ENCODE results near the gene IFFO2. TPM values are rescaled to one million over a fixed set of nuclear protein-coding genes. Genes with fewer than 3 reads are reported as not detected.

Gene IFFO2
- total and polyA plus RNA-seq, 7 donors = 1.2 to 35.0 (median 8.6) TPM

DNA sequence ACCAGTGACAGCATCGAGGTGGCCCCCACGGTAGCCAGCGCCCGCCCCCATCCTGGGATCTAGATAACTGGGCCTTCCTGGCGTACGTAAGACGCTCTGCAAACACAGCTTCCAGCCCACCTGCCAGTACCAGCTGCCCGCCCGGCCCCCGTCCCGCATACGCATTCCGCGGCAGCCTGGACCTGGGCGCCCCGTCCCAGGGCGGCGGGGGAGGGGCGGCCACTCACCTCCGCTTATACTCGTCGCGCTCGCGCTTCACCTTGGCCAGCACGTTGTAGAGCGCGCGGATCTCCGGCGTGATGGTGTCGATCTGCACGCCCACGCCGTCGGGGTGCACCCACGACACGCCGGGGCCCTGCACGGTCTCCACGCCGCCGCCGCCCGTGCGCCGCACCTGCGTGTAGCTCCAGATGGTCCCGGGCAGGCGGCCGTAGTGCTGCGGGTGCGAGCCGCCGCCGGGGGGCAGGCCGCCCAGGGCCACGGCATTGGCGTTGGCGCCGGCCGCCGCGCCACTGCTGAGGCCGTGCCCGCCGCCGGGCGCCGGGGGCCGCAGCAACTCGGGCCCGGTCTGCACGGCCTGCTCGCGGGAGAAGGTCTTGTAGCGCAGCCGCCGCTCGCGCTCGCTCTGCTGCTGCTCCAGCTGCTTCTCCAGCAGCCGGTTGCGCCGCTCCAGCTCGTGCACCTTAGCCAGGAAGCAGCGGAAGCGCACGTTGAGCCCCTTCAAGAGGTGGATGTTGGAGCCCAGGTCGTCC is 859 bp downstream of the IFFO2 start:
- DNase-seq = no peak
- H3K4me1 ChIP-seq = peaks cover 0 to 57% (median 46%) of the 10 kb centered on the region in 4 donors
- intact Hi-C loops (cut with DNase I) = loop anchor here (2.0 kb wide), 1 partner anchor 55 kb away; no protein-coding TSS in a partner anchor

DNA sequence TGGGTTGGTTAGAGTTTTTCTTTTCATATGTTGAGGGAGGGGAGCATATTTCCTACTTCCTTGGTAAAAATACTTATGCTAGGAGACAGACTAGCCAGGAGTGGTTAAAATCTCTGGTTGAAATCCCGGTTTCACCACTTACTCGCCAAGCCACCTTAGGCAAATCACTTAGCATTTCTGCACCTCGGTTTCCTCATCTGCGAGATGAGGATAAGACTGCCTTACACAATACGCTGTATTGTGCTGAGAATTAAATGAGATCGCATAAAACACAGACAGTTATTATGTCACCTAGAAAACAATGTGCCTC is 1.4 kb downstream of the IFFO2 start:
- intact Hi-C loops (cut with DNase I) = no loop called here
- Histone ChIP-seq H3K4me1 (peaks cover 0 to 63% (median 51%) of the 10 kb centered on the region in 4 donors), H3K27ac (peak overlapping the region; percentile 92 to 95 (median 94))

More for the DNA sequence above, 859 bp downstream of the IFFO2 start:
- Histone ChIP-seq H3K27me3 (no peaks in the 10 kb centered on the region), H3K36me3 (no peaks in the 10 kb centered on the region), H3K9me3 (no peaks in the 10 kb centered on the region), H3K4me3 (peak overlapping the region; percentile 58 to 88 (median 76)), H3K27ac (peak overlapping the region; percentile 92 to 95 (median 94))
- peak in 1 of 4 donors; percentile 3 for TF ChIP-seq POLR2AphosphoS5 (IDR thresholded peaks at IDR 0.05)
- no peak for TF ChIP-seq POLR2A (IDR thresholded peaks at IDR 0.05)
- WGBS, 2 donors = 1% methylated on average over 90 of the region's 90 CpGs

DNA sequence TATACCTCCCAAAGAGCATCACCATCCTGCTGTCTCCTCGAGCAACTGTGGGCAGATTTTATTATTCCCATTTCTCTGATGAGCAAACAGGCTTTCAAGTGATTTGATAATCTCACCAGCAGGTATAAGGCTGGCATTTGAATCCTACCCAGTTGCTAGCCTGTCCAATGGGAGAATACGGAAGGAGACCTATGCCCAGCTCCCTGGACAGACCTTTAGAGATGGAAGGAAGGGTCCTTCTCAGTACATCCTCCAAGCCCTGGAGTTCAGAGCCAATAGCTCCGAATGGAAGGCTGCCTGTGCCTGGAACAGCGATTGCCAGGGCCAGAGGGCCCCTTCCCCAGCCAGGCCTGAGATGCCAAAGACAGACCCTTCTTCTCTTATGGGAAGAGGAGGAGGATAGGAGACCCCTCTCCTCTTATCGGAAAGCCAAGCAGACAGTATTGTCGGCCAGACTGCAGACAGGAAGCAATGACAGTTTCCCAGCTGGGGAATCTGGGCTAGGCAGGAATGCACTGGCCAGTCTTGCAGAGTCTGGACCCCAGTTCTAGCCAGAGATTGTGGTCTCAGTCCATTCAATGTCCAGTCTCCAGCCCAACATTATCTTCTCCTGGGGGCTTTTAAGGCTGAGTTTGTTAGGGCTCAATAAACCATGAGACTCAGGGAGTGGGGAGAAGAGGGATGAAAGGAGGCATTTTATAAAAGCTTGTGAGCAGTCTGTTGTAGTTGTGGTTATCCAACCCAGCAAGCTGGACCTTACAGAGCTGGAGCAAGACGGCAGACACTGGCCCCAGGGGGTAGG is 2.0 kb downstream of the IFFO2 start:
- WGBS, 2 donors = 23 to 54% methylated on average over 7 of the region's 7 CpGs
- Histone ChIP-seq H3K4me3 (peak overlapping the region; percentile 58 to 88 (median 76)), H3K36me3 (no peaks in the 10 kb centered on the region), H3K9me3 (no peaks in the 10 kb centered on the region), H3K27me3 (no peaks in the 10 kb centered on the region), H3K27ac (peak overlapping the region; percentile 92 to 95 (median 94)), H3K4me1 (peaks cover 0 to 69% (median 58%) of the 10 kb centered on the region in 4 donors)
- TF ChIP-seq EP300 (IDR thresholded peaks at IDR 0.05) (no peak), POLR2A (IDR thresholded peaks at IDR 0.05) (no peak), POLR2AphosphoS5 (IDR thresholded peaks at IDR 0.05) (peak in 1 of 4 donors; percentile 20)
- DNase-seq = no peak
- intact Hi-C loops (cut with DNase I) = loop anchor here (5.0 kb wide), 1 partner anchor 42 kb away; no protein-coding TSS in a partner anchor

More for the DNA sequence above, 1.4 kb downstream of the IFFO2 start:
- DNase-seq = no peak
- TF ChIP-seq POLR2A (IDR thresholded peaks at IDR 0.05) = no peak
- TF ChIP-seq EP300 (IDR thresholded peaks at IDR 0.05) = no peak
- TF ChIP-seq CTCF (IDR thresholded peaks at IDR 0.05) = no peak
- TF ChIP-seq POLR2AphosphoS5 (IDR thresholded peaks at IDR 0.05) = no peak
- WGBS, 2 donors = 7 to 34% methylated on average over 6 of the region's 6 CpGs
- Histone ChIP-seq H3K4me3 (peak overlapping the region; percentile 58 to 88 (median 76)), H3K9me3 (no peaks in the 10 kb centered on the region), H3K36me3 (no peaks in the 10 kb centered on the region), H3K27me3 (no peaks in the 10 kb centered on the region)

- Histone ChIP-seq H3K27me3 (no peaks in the 10 kb centered on the region), H3K9me3 (no peaks in the 10 kb centered on the region), H3K36me3 (no peaks in the 10 kb centered on the region), H3K4me1 (peaks cover 0 to 76% (median 64%) of the 10 kb centered on the region in 4 donors), H3K27ac (peak overlapping the region; percentile 92 to 95 (median 94)), H3K4me3 (peak overlapping the region in 2 of 4 donors; percentile 73 to 88)
- intact Hi-C loops (cut with DNase I) = loop anchor here (5.0 kb wide), 1 partner anchor 41 kb away; no protein-coding TSS in a partner anchor
- DNase-seq = no peak
- TF ChIP-seq POLR2AphosphoS5 (IDR thresholded peaks at IDR 0.05) (no peak), EP300 (IDR thresholded peaks at IDR 0.05) (no peak), CTCF (IDR thresholded peaks at IDR 0.05) (no peak), POLR2A (IDR thresholded peaks at IDR 0.05) (no peak)
- WGBS, 2 donors = 47 to 86% methylated on average over 11 of the region's 11 CpGs
Observed at GRCh38 chr1:18953731-18954231, 2.7 kb downstream of the IFFO2 start.

- H3K36me3 ChIP-seq = no peaks in the 10 kb centered on the region
- H3K9me3 ChIP-seq = no peaks in the 10 kb centered on the region
- no peak overlapping the region for H3K4me3 ChIP-seq
- no peak for DNase-seq
- intact Hi-C loops (cut with DNase I) = loop anchor here (5.0 kb wide), 1 partner anchor 40 kb away; no protein-coding TSS in a partner anchor
- H3K27ac ChIP-seq = peak overlapping the region; percentile 92 to 95 (median 94)
- TF ChIP-seq EP300 (IDR thresholded peaks at IDR 0.05) (no peak), POLR2AphosphoS5 (IDR thresholded peaks at IDR 0.05) (no peak)
- WGBS, 2 donors = 32 to 61% methylated on average over 8 of the region's 8 CpGs
- peaks cover 0 to 86% (median 80%) of the 10 kb centered on the region in 4 donors for H3K4me1 ChIP-seq
- no peaks in the 10 kb centered on the region for H3K27me3 ChIP-seq
Observed at GRCh38 chr1:18951818-18952391, 4.6 kb downstream of the IFFO2 start.
